Limb (tissue), 2 donors: ENCODE data around the gene PCGF2.
"Not testable (repeated sequence)": the region's sequence is repeated elsewhere in the genome, so short reads cannot be mapped to it uniquely, and the experiment has no call there.

Experiments
- DNase-seq, 2 donors: peaks; one replicate each; pipeline ENCODE4 v3.0.0-alpha.2; 2016; ENCODE audit errors: extremely low spot score in 2 of 2

The PCGF2 gene

GRCh38 chr17:38735161-38735997 is 12.8 kb downstream of the PCGF2 start:
- DNase-seq = peak in 1 of 2 donors; percentile 86

GRCh38 chr17:38733982-38734973 is 13.9 kb downstream of the PCGF2 start:
- peak in 1 of 2 donors; percentile 39 for DNase-seq

GRCh38 chr17:38733282-38733981 is 14.7 kb downstream of the PCGF2 start:
- no peak for DNase-seq

GRCh38 chr17:38732376-38733281 is 15.5 kb downstream of the PCGF2 start:
- DNase-seq = no peak

- no peak for DNase-seq
Measured at GRCh38 chr17:38731526-38732294, 16.4 kb downstream of the PCGF2 start.

- DNase-seq = no peak
Measured at GRCh38 chr17:38730526-38731379, 17.4 kb downstream of the PCGF2 start.

- peak; percentile 83 to 87 for DNase-seq
Measured at GRCh38 chr17:38729886-38730525, 18.1 kb downstream of the PCGF2 start, which contains the start of gene CISD3. Gene CISD3 (plus strand): TSS chr17:38730341. CDS start chr17:38730359, 18 bp downstream.

- DNase-seq = no peak
Measured at GRCh38 chr17:38729368-38729885, 18.7 kb downstream of the PCGF2 start.

GRCh38 chr17:38728290-38728831 is 19.8 kb downstream of the PCGF2 start:
- DNase-seq = no peak

GRCh38 chr17:38727736-38728135 is 20.4 kb downstream of the PCGF2 start:
- no peak for DNase-seq

GRCh38 chr17:38726145-38726544 is 22.0 kb downstream of the PCGF2 start:
- not testable (repeated sequence) for DNase-seq

GRCh38 chr17:38725066-38725465 is 23.1 kb downstream of the PCGF2 start:
- no peak for DNase-seq

GRCh38 chr17:38724337-38724988 is 23.7 kb downstream of the PCGF2 start:
- peak; percentile 66 to 81 for DNase-seq

GRCh38 chr17:38721802-38722201 is 26.3 kb downstream of the PCGF2 start:
- DNase-seq = no peak

- DNase-seq = no peak
Measured at GRCh38 chr17:38720941-38721340, 27.2 kb downstream of the PCGF2 start.

GRCh38 chr17:38719943-38720641 is 28.0 kb downstream of the PCGF2 start:
- DNase-seq = no peak
